Right hindlimb (tissue), 1 donor: ENCODE data around the gene ASPSCR1.
"Not testable (repeated sequence)": the region's sequence is repeated elsewhere in the genome, so short reads cannot be mapped to it uniquely, and the experiment has no call there.

Experiments used
- DNase-seq: peaks from one replicate; pipeline ENCODE4 v3.0.0-alpha.2; 2018

The ASPSCR1 gene

DNA sequence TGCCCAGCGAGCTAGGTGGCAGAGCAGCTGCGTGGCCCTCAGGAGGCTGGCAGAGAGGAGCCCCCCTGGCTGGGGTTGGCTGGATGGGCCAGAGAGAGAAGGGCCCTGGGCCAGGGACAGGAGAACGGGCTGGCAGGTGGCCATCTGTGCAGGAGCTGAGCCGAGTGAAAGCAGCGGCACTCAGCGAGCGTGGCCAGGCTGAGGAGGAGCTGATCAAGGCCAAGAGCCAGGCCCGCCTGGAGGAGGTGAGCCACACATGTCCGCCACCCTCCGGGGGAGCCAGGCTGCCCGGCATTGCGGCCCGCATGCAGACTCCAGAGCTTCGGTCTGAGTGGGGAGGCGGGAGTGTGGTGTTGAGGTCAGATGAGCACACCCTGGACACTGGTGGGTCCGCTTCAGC lies 52.0 kb downstream of the ASPSCR1 start:
- DNase-seq: no peak

DNA sequence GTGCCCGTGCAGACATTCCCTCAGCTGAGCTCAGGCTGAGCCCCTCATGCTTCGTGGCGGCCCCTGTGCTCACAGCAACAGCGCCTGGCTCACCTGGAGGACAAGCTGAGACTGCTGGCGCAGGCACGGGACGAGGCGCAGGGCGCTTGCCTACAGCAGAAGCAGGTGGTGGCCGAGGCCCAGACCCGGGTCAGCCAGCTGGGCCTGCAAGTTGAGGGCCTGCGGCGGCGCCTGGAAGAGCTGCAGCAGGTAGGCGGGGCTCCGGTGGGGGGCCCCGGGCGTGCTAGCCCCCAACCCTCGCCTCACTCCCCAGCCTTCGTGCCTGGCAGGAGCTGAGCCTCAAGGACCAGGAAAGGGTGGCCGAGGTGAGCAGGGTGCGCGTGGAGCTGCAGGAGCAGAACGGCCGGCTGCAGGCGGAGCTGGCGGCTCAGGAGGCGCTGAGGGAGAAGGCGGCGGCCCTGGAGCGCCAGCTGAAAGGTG lies 52.6 kb downstream of the ASPSCR1 start:
- no peak for DNase-seq

GRCh38 chr17:82030470-82031302 lies 53.3 kb downstream of the ASPSCR1 start:
- DNase-seq: peak; percentile 90

DNA sequence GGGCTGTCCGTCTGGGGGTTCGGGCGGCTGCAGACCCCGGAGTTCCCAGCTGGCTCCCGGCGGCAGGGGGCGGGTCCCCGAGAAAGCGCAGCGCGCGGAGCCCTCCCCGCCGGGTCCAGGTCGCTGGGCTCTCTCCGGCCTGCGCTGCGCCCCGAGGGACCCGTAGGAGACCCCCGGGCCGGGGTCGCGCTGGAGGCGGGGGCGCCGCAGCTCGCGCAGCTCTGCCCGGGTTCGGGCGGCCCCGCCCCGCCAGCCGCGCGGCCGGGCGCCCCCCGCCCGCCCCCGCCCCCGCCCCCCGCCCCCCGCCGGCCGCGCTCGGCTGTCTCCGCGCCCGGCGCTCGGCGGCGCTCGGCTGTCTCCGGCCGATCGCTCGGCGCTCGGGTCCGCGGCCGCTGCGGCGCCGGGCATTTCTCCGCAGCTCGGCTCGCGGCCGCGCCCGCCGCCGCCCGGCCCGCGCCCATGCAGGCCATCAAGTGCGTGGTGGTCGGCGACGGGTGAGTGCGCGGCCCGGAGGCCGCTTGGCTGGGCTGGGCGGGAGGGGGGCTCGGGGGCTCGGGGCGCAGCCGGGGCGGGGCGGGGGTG lies 54.0 kb downstream of the ASPSCR1 start, which contains the start of gene RAC3:
RAC3 (plus strand) TSS at position 376 of the 582 bp plus-strand sequence; CDS start at position 460, 84 bp downstream.
- no peak for DNase-seq

GRCh38 chr17:82031885-82032627 lies 54.6 kb downstream of the ASPSCR1 start:
- DNase-seq: no peak

- no peak for DNase-seq
These were observed 56.1 kb downstream of the ASPSCR1 start for GRCh38 chr17:82033359-82034085.

DNA sequence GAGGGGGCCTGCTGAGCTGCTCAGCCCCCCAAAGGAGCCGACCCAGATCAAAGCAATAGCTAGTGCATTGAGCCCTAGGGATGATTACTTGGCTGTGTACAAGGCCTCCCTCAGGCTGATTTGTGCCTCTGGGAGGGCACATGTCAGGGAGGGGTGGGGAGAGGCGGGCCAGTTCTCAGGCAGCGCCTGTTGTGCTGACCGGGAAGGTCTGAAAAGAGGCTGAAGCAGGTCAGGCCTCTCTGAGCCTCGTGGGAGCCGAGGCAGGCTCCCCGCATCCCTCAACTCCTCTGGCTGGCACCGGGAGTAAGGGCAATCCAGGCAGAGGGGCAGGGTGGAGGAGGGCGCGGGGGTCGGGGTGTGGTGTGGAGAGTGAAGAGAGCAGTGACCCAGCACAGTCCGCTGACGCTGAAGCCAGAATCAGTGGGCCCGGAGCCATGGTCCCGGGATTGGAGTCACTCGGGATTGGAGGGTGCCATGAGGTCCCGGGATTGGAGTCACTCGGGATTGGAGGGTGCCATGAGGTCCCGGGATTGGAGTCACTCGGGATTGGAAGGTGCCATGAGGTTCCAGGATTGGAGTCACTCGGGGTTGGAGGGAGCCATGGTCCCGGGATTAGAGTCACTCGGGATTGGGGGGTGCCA lies 57.1 kb downstream of the ASPSCR1 start:
- DNase-seq: no peak

DNA sequence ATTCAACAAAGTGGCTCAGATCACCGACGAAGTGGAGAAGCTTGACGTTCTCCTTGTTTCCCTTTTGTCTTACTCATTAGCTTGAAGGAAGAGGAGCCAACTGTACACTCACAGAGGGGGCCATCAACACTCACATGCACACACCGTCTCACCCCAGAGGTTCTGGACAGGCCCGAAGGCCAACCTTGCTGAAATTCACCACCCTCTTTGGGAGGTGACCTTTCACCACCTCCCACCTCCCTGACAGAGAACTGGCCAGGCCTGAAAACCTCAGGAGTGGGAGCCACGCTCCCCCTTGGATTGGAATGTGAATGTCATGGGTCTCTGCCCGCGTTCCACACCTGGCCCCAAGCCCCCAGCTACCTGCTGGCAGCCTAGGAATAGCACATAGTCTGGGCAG lies 58.1 kb downstream of the ASPSCR1 start:
- DNase-seq: no peak

- DNase-seq: no peak
These were observed 58.7 kb downstream of the ASPSCR1 start for GRCh38 chr17:82035956-82036633.

- DNase-seq: no peak
These were observed 59.2 kb downstream of the ASPSCR1 start for GRCh38 chr17:82036634-82037091.

- DNase-seq: peak; percentile 98
These were observed 59.9 kb downstream of the ASPSCR1 start, which contains the start of gene DCXR for GRCh38 chr17:82037092-82037888. DCXR (minus strand) TSS chr17:82037697; CDS start chr17:82037682, 15 bp downstream.

GRCh38 chr17:82037889-82038195 lies 60.4 kb downstream of the ASPSCR1 start:
- DNase-seq: no peak

- DNase-seq: not testable (repeated sequence)
These were observed 61.5 kb downstream of the ASPSCR1 start for GRCh38 chr17:82038796-82039409.

GRCh38 chr17:82039695-82040299 lies 62.4 kb downstream of the ASPSCR1 start:
- DNase-seq: no peak

- DNase-seq: no peak
These were observed 63.9 kb downstream of the ASPSCR1 start for GRCh38 chr17:82041144-82041814.

DNA sequence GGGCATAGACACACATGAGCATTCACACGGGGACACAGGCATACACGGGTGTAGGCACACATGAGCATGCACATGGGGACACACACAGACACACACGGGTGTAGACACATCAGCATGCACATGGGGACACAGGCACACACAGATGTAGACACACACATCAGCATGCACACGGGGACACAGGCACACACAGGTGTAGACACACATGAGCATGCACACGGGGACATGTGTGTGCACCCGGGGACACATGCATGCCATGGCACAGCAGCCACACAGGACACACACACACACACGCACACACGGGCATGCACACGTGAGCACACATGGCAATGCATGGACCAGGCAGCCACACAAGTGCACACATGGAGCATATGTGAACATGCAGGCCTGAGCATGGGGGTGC lies 65.2 kb downstream of the ASPSCR1 start:
- no peak for DNase-seq

- no peak for DNase-seq
These were observed 66.1 kb downstream of the ASPSCR1 start for GRCh38 chr17:82043507-82043906.

DNA sequence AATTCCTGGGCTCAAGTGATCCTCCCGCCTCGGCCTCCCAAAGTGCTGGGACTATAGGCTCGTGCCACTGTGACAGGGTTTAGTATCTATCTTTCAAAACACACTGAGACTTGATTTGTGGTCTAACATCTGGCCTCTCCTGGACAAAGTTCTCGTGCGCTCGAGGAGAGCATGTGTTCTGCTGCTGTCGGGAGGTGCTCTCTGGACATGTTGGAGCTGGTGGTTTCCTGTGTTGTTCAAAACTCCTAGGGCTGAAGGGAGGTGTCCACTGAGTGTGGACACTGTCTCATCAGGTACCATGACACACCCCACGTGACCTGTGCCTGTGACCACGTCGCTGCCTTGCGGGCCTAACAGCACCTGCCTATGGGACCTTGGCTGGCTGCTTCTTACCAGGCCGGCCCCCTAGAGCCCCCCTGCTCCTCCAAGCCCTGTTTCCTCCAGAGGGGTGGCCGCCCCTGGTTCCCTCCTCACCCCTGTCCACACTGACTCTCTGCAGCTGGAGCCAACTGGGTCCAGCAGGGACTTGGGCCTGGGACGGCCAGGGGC lies 68.6 kb downstream of the ASPSCR1 start:
- DNase-seq: no peak

- no peak for DNase-seq
These were observed 69.5 kb downstream of the ASPSCR1 start for GRCh38 chr17:82046903-82047302.
